ENCODE data around the gene REV3L. TPM values are rescaled to one million over a fixed set of nuclear protein-coding genes. Genes with fewer than 3 reads are reported as not detected.
A peak's percentile ranks its signal among the peaks of the same experiment; 100 is the strongest.
"Not testable (repeated sequence)": the region's sequence is repeated elsewhere in the genome, so short reads cannot be mapped to it uniquely, and the experiment has no call there.

The REV3L gene
- total RNA-seq, 4 donors from 2014 or later, result 25.9 to 79.1 (median 49.0) TPM

- Histone ChIP-seq H3K27me3 (no peaks in the 10 kb centered on the region), H3K27ac (peak overlapping the region in 1 of 4 donors; percentile 21), H3K9me3 (no peaks in the 10 kb centered on the region), H3K4me3 (no peak overlapping the region), H3K4me1 (peaks cover 2 to 8% of the 10 kb centered on the region in 2 donors), H3K36me3 (peaks cover 2 to 67% of the 10 kb centered on the region in 2 donors)
- intact Hi-C loops (cut with DNase I; ENCODE audit: low total_unique reads) (no loop called here), in situ Hi-C loops (cut with MboI; ENCODE audit: low sequenced_read_pairs in 4 of 4) (no loop called here)
- no peak for TF ChIP-seq CTCF (IDR thresholded peaks at IDR 0.05 in 4 of 5, conservative IDR thresholded peaks at IDR 0.05 in 1 of 5)
- no peak for TF ChIP-seq POLR2A (IDR thresholded peaks at IDR 0.05)
- DNase-seq (no peak), ATAC-seq (peak in 1 of 2 donors; percentile 63)
Measured at GRCh38 chr6:111307275-111307858, 175.7 kb downstream of the REV3L start.

- Histone ChIP-seq H3K4me1 (peaks cover 11 to 16% of the 10 kb centered on the region in 2 donors), H3K9me3 (no peaks in the 10 kb centered on the region), H3K27me3 (no peaks in the 10 kb centered on the region), H3K36me3 (peaks cover 2 to 62% of the 10 kb centered on the region in 2 donors), H3K27ac (no peak overlapping the region), H3K4me3 (no peak overlapping the region)
- intact Hi-C loops (cut with DNase I; ENCODE audit: low total_unique reads) (no loop called here), in situ Hi-C loops (cut with MboI; ENCODE audit: low sequenced_read_pairs in 4 of 4) (no loop called here)
- TF ChIP-seq POLR2A (IDR thresholded peaks at IDR 0.05) (no peak), CTCF (IDR thresholded peaks at IDR 0.05 in 4 of 5, conservative IDR thresholded peaks at IDR 0.05 in 1 of 5) (no peak)
- no peak for ATAC-seq
- no peak for DNase-seq
Measured at GRCh38 chr6:111306104-111306888, 176.7 kb downstream of the REV3L start.

GRCh38 chr6:111301946-111302345, 181.1 kb downstream of the REV3L start:
- Histone ChIP-seq H3K27me3 (no peaks in the 10 kb centered on the region), H3K9me3 (no peaks in the 10 kb centered on the region), H3K36me3 (peaks cover 0 to 37% of the 10 kb centered on the region in 2 donors), H3K4me1 (peaks cover 12 to 16% of the 10 kb centered on the region in 2 donors), H3K4me3 (no peak overlapping the region), H3K27ac (peak overlapping the region; percentile 66 to 77 (median 73))
- no peak for TF ChIP-seq CTCF (IDR thresholded peaks at IDR 0.05 in 4 of 5, conservative IDR thresholded peaks at IDR 0.05 in 1 of 5)
- no peak for TF ChIP-seq POLR2A (IDR thresholded peaks at IDR 0.05)
- in situ Hi-C loops (cut with MboI; ENCODE audit: low sequenced_read_pairs in 4 of 4) (no loop called here), intact Hi-C loops (cut with DNase I; ENCODE audit: low total_unique reads) (no loop called here)
- ATAC-seq (peak; percentile 38 to 63), DNase-seq (no peak)

- peak overlapping the region; percentile 66 to 77 (median 73) for H3K27ac ChIP-seq
Measured at GRCh38 chr6:111300938-111301800, 181.8 kb downstream of the REV3L start.

More at GRCh38 chr6:111300938-111301800, 181.8 kb downstream of the REV3L start:
- H3K9me3 ChIP-seq; H3K4me3 ChIP-seq; DNase-seq; ATAC-seq; in situ Hi-C loops (cut with MboI; ENCODE audit: low sequenced_read_pairs in 4 of 4); H3K27me3 ChIP-seq; intact Hi-C loops (cut with DNase I; ENCODE audit: low total_unique reads): not testable (repeated sequence)
- Histone ChIP-seq H3K4me1 (peaks cover 12 to 13% of the 10 kb centered on the region in 2 donors), H3K36me3 (peaks cover 0 to 29% of the 10 kb centered on the region in 2 donors)

Data from gastrocnemius medialis (tissue), 4 donors.